Measurements from ENCODE around the gene TIGD7.
A peak's percentile ranks its signal among the peaks of the same experiment; 100 is the strongest.
"Not testable (repeated sequence)": the region's sequence is repeated elsewhere in the genome, so short reads cannot be mapped to it uniquely, and the experiment has no call there.

Gene TIGD7

DNA sequence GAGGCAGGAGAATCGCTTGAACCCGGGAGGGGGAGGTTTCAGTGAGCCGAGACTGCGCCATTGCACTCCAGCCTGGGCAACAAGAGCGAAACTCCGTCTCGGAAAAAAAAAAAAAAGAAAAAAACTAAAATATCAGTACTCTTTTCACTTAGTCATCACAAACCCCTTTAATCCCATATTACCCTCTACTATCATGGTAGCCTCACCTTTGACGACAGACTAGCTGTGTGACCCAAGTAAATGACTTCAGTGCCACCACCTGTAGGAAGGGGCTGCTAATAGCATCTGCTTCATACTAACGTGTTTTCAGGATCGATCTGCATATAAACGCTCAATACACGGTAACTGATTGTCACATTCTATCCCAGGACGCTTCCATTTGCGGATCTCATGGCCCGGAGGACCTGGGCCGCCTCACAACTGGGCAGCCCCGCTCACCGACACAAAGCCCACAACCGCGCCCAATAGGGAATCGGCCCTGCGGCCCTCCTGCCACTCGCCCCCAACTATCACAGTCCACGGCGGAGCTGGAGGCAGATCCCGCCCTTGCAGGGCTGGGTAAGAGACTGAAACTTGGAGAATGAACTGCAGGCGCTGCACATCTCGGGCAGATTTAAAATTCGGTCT, 23.0 kb downstream of the TIGD7 start:
- DNase-seq = peak; percentile 91

DNA sequence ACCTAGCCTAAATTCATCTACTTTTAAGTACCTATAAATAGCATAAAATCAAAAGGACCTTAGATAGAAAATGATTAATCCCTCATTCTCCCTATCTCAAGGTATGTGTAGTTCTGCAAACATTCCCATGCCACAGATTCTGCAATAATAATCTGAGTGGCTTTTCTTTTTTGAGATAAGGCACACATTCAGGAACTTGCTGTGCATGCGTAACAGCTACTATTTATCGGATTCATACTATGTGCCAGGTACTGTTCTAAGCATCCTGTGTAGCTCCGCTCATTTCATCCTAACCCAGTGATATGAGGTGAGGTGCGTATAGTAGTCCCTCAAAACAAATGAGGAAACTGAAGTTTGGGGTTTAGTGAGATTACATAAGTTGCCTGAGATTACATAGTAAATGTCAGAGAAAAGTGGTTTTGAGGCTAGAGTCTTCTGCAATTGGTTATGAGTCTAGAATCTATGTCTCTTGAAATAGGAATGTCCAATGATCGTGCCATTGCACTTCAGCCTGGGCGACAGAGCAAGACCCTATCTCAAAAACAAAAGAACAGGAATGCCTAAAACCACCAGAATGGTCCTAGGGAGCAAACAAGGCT, 23.9 kb downstream of the TIGD7 start:
- no peak for DNase-seq

DNA sequence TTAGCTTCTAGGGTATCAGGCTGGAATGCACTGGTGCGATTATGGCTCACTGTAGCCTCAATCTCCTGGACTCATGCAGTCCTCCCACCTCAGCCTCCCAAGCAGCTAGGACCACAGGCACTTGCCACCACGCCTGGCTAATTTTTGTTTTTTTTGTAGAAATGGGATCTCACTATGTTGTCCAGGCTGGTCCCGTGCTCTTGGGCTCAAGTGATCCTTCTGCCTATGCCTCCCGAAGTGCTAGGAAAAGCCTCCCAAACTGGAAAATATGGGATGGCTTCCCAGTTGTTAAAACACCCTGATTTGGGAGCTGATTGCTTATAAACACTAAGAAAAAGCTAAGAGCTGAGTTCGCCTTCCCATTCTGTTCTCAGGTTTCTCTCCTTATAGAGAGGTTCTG, 28.6 kb downstream of the TIGD7 start:
- DNase-seq = no peak

DNA sequence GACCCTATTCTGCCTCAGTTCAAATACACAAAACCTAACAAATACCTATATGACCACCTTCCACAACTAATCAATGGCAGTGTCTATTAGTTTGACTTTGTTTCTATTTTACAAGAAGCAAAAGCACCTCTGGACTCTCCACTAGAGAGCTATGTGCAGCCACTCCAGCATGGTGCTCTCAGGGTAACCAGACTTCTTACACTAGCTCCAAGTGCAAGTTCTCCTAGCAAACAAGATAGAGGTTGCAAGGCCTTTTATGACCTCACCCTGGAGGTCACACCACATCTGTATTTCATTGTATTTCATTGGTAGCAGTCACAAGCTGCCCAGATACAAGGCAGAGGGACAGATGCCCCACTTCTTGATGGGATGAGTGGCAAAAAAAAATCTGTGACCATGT, 30.3 kb downstream of the TIGD7 start:
- no peak for DNase-seq

DNA sequence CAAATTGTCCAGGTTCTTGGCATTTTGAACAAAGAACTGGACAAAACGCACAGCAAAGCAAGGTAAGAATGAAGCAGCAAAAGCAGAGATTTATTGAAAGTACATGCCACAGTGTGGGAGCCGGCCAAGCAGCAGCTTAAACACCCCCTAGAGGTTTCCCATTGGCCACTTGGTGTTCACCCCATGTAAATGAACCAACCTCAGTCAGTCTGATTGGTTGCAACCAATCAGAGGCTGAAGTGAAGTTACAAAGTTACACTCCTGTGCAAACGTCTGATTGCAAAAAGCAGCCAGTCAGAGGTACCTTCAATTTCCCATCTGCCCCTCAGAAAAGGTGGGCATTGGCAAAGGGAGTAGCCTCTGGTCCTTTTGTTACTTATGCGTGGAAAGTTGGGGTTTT, 30.7 kb downstream of the TIGD7 start:
- DNase-seq = no peak

DNA sequence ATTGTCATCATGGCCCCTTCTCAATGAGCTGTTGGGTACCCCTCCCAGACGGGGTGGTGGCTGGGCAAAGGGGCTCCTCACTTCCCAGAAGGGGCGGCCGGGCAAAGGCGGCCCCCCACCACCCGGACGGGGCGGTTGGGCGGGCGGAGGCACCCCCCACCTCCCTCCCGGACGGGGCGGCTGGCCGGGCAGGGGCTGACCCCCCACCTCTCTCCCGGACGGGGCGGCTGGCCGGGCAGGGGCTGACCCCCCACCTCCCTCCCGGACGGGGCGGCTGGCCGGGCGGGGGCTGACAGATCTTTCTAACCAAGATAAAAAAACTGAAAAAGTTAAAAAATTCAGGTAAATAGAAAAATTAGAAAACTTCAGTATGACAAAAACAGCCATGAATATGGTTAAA, 33.9 kb downstream of the TIGD7 start:
- not testable (repeated sequence) for DNase-seq

DNA sequence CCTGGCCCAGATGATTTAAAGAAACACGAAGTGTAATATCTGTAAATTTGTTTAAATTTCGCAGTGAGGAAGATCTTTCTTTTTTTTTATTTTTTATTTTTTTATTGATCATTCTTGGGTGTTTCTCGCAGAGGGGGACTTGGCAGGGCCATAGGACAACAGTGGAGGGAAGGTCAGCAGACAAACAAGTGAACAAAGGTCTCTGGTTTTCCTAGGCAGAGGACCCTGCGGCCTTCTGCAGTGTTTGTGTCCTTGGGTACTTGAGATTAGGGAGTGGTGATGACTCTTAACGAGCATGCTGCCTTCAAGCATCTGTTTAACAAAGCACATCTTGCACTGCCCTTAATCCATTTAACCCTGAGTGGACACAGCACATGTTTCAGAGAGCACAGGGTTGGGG, 34.5 kb downstream of the TIGD7 start:
- not testable (repeated sequence) for DNase-seq

DNA sequence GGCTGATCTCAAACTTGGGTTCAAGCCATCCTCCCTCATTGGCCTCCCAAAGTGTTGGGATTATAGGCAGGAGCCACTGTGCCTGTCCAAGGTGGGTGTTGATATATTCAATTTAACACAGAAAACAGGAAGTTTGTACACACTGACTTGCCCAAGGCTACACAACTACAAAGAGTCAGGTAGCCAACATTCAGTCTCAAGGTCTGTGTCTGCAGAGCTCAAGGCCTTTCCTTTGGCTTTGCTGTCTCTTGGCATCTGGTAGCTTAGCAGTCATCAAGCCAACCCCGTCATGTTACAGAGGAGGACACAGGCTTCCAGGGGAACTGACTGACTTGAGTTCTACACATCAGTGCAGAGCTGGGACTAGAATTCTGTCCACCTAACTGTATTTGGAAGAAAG, 36.9 kb downstream of the TIGD7 start:
- no peak for DNase-seq

DNA sequence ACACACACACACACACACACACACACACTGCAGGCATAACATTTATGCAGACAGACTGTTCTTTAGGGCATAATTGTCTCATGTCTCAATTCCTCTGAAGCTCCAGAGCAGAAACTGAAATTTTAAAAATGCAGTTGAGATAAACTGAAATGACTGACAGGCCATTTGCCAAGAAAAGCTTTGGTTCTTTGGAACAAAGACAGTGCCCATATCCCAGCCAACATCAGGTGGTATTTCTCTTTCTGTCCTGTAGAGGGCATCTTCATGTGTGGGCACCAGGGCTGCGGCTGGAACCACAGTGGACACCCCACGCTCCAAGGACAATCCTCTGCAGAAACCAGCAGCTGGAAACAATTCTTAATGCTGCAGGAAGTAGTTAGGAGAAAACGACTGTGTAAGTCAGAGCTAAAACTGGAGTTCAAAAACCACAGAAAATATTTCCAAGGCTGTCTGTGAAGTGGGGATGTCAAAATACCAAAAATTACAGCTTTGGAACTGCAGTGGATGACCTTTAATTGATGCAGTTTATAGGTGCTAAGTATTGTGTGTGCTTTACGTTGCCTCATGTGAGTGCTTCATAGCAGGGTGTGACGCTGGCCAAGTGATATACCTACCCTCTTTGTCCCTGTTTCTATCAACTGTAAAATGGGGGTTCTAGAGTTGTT, 38.2 kb downstream of the TIGD7 start:
- peak; percentile 36 for DNase-seq

DNA sequence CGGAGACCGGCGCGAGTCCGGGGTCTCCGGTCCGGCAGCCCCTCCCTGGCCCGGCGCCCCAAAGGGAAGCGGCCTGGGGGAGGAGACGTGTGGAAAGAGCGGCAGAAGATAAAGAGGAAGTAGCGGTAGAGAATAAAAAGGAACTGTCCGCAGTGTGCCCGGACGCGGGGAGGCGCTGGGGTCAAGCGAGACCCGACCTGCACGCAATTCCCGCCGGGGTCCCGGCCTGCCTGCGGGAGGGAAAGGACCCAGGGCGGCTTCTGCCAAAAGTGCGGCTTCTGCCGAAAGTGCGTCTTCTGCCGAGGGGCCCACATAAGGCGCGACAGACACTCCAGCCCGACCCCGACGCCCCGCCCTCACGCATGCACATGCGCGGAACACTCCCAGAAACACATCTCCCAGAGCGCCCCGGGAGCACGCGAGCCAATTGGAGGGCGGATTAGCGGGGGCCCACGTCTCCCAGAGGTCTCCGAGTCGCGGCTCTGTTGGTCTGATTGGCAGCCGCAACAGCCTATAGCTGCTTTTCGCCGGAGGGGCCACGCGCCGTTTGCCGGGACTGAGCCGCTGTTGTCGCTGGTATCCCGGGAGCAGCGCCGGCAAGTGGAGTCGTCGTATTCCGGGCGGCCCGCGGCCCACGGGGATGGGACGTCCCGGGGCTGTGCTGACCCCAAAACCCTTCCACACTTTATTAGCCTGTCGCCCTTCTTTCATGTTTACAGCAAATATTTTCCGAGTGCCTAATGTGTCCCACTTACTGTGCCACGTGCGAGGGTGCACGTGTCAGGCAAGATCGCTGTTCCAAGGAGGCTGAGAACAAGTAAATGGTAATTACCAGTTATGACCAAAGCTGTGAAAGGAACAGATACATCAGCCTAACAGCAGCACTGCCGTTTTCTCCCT, 40.8 kb downstream of the TIGD7 start:
- peak; percentile 97 for DNase-seq

DNA sequence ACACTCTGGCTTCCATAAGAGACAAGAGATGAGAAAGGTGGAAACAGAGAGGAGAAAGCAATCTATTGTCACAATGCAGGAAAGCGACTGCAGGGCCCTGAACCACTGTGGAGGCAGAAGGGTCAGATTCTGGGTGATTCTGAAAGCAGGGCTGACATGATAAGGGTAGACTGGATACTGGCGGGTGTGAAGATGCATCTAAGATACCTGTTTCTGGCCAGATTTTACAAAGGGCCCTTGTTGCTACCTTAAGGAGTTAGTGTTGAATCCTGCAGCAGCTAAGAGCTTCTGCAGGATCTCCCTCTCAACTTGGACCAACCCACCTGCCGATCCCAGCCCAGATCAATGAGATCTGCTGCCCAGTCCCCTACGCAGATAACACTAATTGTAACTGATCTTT, 42.7 kb downstream of the TIGD7 start:
- DNase-seq = no peak

DNA sequence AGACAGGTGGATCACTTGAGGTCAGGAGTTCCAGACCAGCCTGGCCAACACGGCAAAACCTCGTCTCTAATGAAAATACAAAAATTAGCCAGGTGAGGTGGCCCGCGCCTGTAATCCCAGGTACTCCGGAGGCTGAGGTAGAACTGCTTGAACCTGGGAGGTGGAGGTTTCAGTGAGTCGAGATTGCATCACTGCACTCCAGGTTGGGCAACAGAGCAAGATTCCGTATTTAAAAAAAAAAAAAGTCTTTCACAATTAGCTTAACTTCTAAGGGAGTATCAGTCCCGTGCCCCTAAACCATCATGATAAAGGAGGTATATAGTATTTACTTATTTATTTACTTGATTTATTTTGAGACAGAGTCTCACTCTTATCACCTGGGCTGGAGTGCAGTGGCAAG, 45.4 kb downstream of the TIGD7 start:
- DNase-seq = no peak

DNA sequence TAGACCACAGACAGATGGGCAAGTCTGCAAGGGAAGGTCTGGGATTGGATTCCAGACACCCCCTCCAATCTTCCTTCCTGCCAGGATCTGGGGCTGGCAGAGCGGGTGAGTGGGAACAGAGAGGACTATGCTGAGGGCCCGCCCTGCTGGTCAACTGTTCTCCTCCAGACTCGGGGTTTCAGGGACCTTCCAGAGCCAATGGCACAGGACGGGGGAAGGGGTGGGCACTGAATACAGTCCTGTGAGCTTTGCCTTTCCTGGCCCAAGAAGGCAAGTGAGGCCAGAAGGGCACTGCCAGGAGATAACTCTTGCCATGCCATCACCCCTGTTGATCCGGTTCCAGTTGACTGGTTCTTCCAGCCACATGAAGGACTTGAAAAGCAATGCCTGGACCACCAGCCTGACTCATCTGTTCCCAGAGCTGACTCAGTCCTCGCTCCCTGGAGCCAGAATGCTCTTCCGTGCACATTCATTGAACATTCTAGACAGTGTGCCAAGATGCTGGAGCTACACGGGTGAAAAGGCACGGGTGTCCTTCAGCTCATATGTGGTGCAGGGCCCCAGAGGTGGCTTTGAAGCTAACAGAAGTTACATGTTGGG, 48.3 kb downstream of the TIGD7 start:
- DNase-seq = no peak

DNA sequence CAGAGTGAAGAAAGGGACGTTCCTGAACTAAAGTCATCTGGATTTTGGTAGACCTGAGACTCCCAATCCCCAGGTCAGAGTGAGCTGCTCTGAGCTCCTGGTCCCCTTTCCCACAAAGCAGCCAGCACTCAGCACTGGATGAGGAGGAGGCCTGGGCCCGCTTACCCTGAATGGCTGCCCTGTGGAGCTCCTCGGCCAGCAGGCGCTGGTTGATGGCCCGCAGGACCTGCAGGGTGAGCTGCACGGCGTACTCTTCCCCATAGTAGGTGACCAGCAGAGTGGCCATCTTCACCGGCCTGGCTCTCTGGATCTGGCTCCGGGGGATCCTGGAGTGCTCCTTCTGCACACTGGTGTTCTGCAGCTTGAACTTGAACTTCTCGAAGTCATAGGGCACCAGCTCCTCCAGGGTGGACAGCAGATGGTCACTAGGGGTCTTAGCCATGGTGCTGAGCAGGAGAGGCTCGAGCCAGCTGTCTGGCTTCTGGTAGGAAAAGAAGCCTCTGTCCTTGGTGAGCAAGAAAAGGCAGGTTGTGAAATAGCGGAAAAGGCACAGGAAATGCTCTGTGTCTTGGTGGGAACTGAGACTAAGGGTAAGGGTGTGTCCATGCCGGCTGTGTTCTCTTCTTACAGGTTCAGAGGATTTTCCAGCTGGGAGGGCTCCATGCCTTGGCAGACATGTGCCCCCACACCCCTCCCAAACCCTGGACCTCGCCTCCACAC, 48.9 kb downstream of the TIGD7 start, which contains the start of gene MEFV:
MEFV (minus strand) TSS at position 488 of the 720 bp plus-strand sequence; CDS start at position 442, 46 bp downstream.
- DNase-seq = no peak

DNA sequence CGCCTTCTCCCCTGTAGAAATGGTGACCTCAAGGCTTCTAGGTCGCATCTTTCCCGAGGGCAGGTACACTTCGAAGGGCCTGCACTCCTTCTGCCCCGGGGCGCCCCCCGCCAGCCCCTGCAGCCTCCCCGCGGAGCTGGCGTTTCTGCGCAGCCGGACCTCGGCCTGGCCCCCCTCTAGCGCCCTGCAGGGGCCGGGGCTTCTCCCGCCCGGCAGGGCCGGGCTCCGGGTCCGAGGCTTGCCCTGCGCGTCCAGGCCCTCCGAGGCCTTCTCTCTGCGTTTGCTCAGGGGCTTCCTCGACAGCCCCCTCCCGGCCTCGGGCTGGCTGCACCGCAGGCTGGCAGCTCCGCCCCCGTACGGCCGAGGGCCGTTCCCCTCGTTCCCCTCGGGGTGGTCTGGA, 50.9 kb downstream of the TIGD7 start:
- no peak for DNase-seq

DNA sequence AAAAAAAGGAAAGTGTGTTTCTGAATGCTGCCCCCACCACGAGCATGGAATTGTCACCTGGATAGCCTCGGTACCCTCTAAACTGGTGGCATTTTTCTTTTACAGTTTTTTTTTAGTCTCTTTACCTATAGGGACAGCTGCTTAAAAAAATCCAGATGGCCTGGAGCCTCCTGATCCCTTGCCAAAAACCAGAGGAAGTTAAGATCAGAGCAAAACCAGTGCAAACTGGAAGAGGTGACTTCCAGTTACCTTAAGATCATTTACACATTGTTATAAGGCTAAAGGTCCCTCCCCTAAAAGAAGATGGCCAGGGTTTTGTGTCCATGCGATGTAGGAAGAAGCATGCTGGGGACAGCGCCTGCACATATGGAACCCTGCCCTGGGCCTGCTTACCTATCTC, 52.3 kb downstream of the TIGD7 start:
- DNase-seq = no peak

DNA sequence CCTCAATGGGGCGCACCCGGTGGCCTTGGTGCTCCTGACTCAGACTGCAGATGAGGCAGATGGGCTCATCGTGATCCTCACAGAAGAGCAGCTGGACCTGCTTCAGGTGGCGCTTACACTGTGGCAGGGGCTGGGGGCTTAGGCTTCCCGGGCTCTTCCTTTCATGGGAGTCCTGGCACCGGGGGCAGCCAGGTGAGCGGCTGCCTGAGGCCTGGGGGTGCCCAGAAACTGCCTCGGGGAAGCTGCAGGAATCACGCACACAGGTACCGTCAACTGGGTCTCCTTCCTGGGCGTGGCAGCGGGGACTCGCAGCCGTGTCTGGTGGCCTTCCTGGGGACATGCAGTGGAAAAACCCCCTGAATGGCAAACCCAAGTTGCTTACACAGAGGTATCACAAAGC, 55.8 kb downstream of the TIGD7 start:
- no peak for DNase-seq

DNA sequence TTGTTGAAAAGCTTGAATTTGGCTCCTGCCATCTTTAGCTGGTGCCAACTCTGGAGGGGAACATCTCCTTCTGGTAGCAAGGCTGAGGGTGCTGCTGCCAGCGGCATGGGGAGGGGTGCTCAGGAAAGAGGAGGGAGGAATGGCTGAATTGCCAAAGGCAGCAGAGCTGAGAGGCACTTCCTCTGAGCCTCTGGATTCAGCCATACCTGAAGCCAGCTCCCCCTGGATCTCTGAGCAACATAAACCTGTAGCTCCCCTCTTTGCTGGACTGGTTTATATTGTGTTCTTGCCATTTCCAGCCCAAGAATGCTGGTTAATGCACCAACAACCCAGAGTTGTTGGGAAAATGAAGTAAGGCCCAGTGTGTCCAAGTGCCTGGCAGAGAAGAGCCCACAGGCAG, 56.2 kb downstream of the TIGD7 start:
- DNase-seq = no peak

All from NCI-H1092 treated with DMSO at 0.1 percent for 48 hours (cell line).